Activated CD8-positive, alpha-beta T cell treated with anti-CD3 and anti-CD28 coated beads for 36 hours (primary cell): ENCODE measurements around the gene CALHM3. TPM values are rescaled to one million over a fixed set of nuclear protein-coding genes. Genes with fewer than 3 reads are reported as not detected.
A peak's percentile ranks its signal among the peaks of the same experiment; 100 is the strongest.

Experiments
- ATAC-seq: fragments of 200-7000 bp; cut with Tn5 transposase; one replicate; pipeline ENCODE4 v1.10.0; 2021; ENCODE audit warnings: mild to moderate bottlenecking, moderate library complexity
- CTCF ChIA-PET: fragments of 350-600 bp; sonication (Branson Sonifier 250); formaldehyde crosslinking; loops from one replicate; lab custom pipeline; 2021; ENCODE audit warnings: antibody characterized with exemption; lab: Charles Lee
- POLR2A ChIA-PET: fragments of 350-600 bp; sonication (Branson Sonifier 250); formaldehyde crosslinking; loops from one replicate; lab custom pipeline; 2021; ENCODE audit warnings: antibody characterized with exemption; lab: Charles Lee
- DNase-seq: peaks from one replicate; pipeline ENCODE4 v3.0.0-alpha.2; 2020
- H3K27ac Mint-ChIP-seq: one replicate; pipeline ENCODE4 v1.8.0; 2021; ENCODE audit warnings: mild to moderate bottlenecking, mixed read lengths
- H3K27me3 Mint-ChIP-seq: one replicate; pipeline ENCODE4 v1.8.0; 2021; ENCODE audit warnings: mixed read lengths
- H3K36me3 Mint-ChIP-seq: one replicate; pipeline ENCODE4 v1.8.0; 2021; ENCODE audit warnings: low read depth, mixed read lengths
- H3K4me1 Mint-ChIP-seq: one replicate; pipeline ENCODE4 v1.8.0; 2021; ENCODE audit warnings: low read depth, mixed read lengths
- H3K4me3 Mint-ChIP-seq: one replicate; pipeline ENCODE4 v1.8.0; 2021; ENCODE audit warnings: mild to moderate bottlenecking, moderate library complexity, mixed read lengths
- H3K9me3 Mint-ChIP-seq: one replicate; pipeline ENCODE4 v1.8.0; 2021; ENCODE audit warnings: mixed read lengths
- intact Hi-C: fragments of 100-400 bp; cut with micrococcal nuclease; formaldehyde crosslinking; loops from one replicate; pipeline ENCODE4 v1.10.0; 2022
- total RNA-seq, 2 experiments: library from RNA; stranded (reverse); gene quantifications; one replicate each; pipeline ENCODE4 v1.2.3, GENCODE V29; 2021
- TF ChIP-seq, protein P1 (sequence below): fragments of 200-600 bp; IDR thresholded peaks from one replicate; pipeline ENCODE4 v1.8.0; 2022; ENCODE audit warnings: antibody characterized with exemption, mild to moderate bottlenecking

Gene CALHM3
- total RNA-seq, 2 experiments from 2014 or later = not detected

DNA sequence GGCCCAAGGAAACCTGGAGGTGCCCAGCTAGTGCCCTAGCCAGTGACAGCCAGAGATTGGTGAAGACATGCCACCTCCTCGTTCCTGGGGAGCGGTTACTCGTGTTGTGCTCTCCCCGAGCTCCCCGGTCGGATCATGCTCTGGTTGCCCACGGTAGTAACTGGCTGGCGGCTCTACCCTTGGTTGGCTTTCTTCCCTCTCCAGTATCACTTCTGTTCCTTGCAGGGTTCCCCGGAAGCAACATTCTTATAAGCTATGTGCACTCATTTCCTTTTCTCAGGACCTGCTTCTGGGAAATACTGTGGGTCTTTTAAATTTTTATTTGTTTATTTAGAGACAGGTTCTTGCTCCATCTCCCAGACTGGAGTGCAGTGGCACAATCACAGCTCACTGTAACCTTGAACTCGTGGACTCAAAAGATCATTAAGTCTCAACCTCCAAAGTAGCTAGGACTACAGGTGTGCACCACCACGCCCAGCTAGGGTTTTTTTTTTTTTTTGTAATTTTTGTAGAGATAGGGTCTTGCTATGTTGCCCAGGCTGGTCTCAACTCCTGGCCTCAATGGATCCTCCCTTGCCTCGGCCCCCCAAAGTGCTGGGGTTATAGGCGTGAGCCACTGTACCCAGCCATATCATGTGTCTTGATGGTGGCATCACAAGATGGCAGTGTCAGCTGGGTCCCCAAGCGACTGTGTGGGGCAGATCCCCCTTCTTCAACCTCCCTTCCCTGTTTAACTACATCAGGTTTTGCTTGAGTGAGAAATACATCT, 13.4 kb downstream of the CALHM3 start:
- POLR2A ChIA-PET = interaction anchor here (0.8 to 0.9 kb wide), 3 partner anchors 13 to 27 kb away, joined by 3 to 5 read pairs (median 3); partner anchors contain the start of gene CALHM2

GRCh38 chr10:103463499-103463898, 15.5 kb downstream of the CALHM3 start:
- Mint-ChIP-seq H3K4me1 (peaks cover 9% of the 10 kb centered on the region), H3K4me3 (no peak overlapping the region), H3K36me3 (no peaks in the 10 kb centered on the region), H3K9me3 (no peaks in the 10 kb centered on the region), H3K27ac (no peak overlapping the region), H3K27me3 (no peaks in the 10 kb centered on the region)
- no peak for DNase-seq
- intact Hi-C loops = no loop called here
- CTCF ChIA-PET = interaction anchor here (1.0 to 1.2 kb wide), 3 partner anchors 12 to 22 kb away, joined by 3 to 5 read pairs (median 3); partner anchors contain the start of gene CALHM2
- POLR2A ChIA-PET = no interaction called here
- no peak for ATAC-seq
- TF ChIP-seq, protein P1, sequence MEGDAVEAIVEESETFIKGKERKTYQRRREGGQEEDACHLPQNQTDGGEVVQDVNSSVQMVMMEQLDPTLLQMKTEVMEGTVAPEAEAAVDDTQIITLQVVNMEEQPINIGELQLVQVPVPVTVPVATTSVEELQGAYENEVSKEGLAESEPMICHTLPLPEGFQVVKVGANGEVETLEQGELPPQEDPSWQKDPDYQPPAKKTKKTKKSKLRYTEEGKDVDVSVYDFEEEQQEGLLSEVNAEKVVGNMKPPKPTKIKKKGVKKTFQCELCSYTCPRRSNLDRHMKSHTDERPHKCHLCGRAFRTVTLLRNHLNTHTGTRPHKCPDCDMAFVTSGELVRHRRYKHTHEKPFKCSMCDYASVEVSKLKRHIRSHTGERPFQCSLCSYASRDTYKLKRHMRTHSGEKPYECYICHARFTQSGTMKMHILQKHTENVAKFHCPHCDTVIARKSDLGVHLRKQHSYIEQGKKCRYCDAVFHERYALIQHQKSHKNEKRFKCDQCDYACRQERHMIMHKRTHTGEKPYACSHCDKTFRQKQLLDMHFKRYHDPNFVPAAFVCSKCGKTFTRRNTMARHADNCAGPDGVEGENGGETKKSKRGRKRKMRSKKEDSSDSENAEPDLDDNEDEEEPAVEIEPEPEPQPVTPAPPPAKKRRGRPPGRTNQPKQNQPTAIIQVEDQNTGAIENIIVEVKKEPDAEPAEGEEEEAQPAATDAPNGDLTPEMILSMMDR = no peak

More for the DNA sequence above, 13.4 kb downstream of the CALHM3 start:
- H3K4me3 Mint-ChIP-seq = no peak overlapping the region
- no peak for ATAC-seq
- no peaks in the 10 kb centered on the region for H3K36me3 Mint-ChIP-seq
- intact Hi-C loops = no loop called here
- H3K9me3 Mint-ChIP-seq = no peaks in the 10 kb centered on the region
- H3K27me3 Mint-ChIP-seq = no peaks in the 10 kb centered on the region
- H3K27ac Mint-ChIP-seq = no peak overlapping the region
- no peak for DNase-seq
- peaks cover 6% of the 10 kb centered on the region for H3K4me1 Mint-ChIP-seq
- TF ChIP-seq, protein P1 = no peak
- CTCF ChIA-PET = interaction anchor here (0.8 to 2.1 kb wide), 6 partner anchors 9 to 49 kb away, joined by 3 to 7 read pairs (median 5); partner anchors contain the start of gene CALHM2

GRCh38 chr10:103459615-103460014, 19.4 kb downstream of the CALHM3 start:
- POLR2A ChIA-PET = interaction anchor here (0.5 to 1.6 kb wide), 2 partner anchors 10 to 158 kb away, joined by 3 to 4 read pairs; no protein-coding TSS in a partner anchor
- CTCF ChIA-PET = interaction anchor here (1.3 to 1.6 kb wide), 2 partner anchors 10 to 21 kb away, joined by 4 read pairs; no protein-coding TSS in a partner anchor
- DNase-seq (no peak), ATAC-seq (no peak)
- Mint-ChIP-seq H3K4me3 (no peak overlapping the region), H3K36me3 (no peaks in the 10 kb centered on the region), H3K9me3 (no peaks in the 10 kb centered on the region), H3K4me1 (peaks cover 7% of the 10 kb centered on the region), H3K27me3 (no peaks in the 10 kb centered on the region), H3K27ac (no peak overlapping the region)
- TF ChIP-seq, protein P1 = no peak
- intact Hi-C loops = no loop called here

DNA sequence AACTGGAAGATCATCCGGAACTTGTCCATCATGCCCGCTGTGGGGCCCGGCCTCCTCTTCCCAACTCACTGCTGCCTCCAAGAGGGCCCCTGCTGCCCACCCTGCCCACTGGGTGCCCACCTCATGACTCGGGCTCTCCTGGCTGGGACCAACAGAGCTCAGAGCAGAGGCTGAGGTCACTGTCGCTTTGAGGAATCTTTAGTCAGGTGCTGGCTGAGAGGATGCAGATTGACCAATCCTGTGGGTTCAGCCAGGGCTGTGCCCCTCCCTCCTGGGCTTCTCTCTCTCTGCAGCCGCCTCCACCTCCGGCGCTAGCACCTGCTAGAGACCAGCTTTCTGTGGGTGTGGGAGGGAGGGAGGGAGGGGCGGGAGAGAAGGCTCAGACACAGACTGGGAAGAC, 20.3 kb downstream of the CALHM3 start, which contains the start of gene CALHM1:
TSS of gene CALHM1 (minus strand) at position 181 of the 400 bp plus-strand sequence. CDS start at position 32, 149 bp downstream.
- Mint-ChIP-seq H3K9me3 (no peaks in the 10 kb centered on the region), H3K36me3 (no peaks in the 10 kb centered on the region), H3K27me3 (no peaks in the 10 kb centered on the region), H3K4me1 (peaks cover 7% of the 10 kb centered on the region), H3K27ac (peak within 1 kb of the TSS; percentile 34), H3K4me3 (no peak within 1 kb of the TSS)
- DNase-seq = peak; percentile 55
- TF ChIP-seq, protein P1 = no peak
- ChIA-PET CTCF (interaction anchor here (1.6 kb wide), 1 partner anchor 11 kb away, joined by 4 read pairs; no protein-coding TSS in a partner anchor), POLR2A (interaction anchor here (1.0 kb wide), 1 partner anchor 36 kb away, joined by 4 read pairs; no protein-coding TSS in a partner anchor)
- ATAC-seq = peak; percentile 87
- intact Hi-C loops = no loop called here
